Subcutaneous abdominal adipose tissue (tissue), 5 donors: Measurements from ENCODE around the gene HNRNPH1.

Source experiments
- H3K27ac ChIP-seq: one replicate; pipeline ENCODE4 v1.7.0; 2013; ENCODE audit warnings: low read depth, mild to moderate bottlenecking, inconsistent platforms, low read length, moderate library complexity
- H3K27me3 ChIP-seq, 5 donors: one replicate each; pipeline ENCODE4 v1.7.0; 2013; ENCODE audit warnings: low read length in 5 of 5, inconsistent platforms in 1 of 5; ENCODE audit not compliant: control insufficient read depth in 5 of 5, insufficient read depth in 4 of 5
- H3K36me3 ChIP-seq, 5 donors: one replicate each; pipeline ENCODE4 v1.7.0; 2013; ENCODE audit warnings: low read length in 5 of 5; ENCODE audit not compliant: control insufficient read depth in 5 of 5, insufficient read depth in 5 of 5
- H3K4me1 ChIP-seq, 5 donors: one replicate each; pipeline ENCODE4 v1.7.0; 2013; ENCODE audit warnings: low read length in 5 of 5, mild to moderate bottlenecking in 3 of 5, moderate library complexity in 1 of 5; ENCODE audit not compliant: control insufficient read depth in 5 of 5, insufficient read depth in 5 of 5
- H3K4me3 ChIP-seq, 5 donors: one replicate each; pipeline ENCODE4 v1.7.0; 2013; ENCODE audit warnings: low read length in 5 of 5, low read depth in 1 of 5
- H3K9ac ChIP-seq, 5 donors: one replicate each; pipeline ENCODE4 v1.7.0; 2013; ENCODE audit warnings: low read length in 5 of 5, mild to moderate bottlenecking in 4 of 5, moderate library complexity in 3 of 5
- H3K9me3 ChIP-seq, 5 donors: one replicate each; pipeline ENCODE4 v1.7.0; 2013; ENCODE audit warnings: low read length in 5 of 5; ENCODE audit not compliant: control insufficient read depth in 5 of 5
- donor health status: healthy.
- donor health status: healthy.
- donor health status: healthy.
- donor health status: healthy.
- donor health status: healthy.

The HNRNPH1 gene

GRCh38 chr5:179613460-179614071 is 9.9 kb downstream of the HNRNPH1 start:
- H3K27ac ChIP-seq: no peak overlapping the region
- H3K9me3 ChIP-seq: no peaks in the 10 kb centered on the region
- H3K36me3 ChIP-seq: peaks cover 50 to 97% (median 91%) of the 10 kb centered on the region in 5 donors
- H3K4me1 ChIP-seq: peaks cover 3 to 62% (median 49%) of the 10 kb centered on the region in 5 donors
- no peak overlapping the region for H3K9ac ChIP-seq
- H3K4me3 ChIP-seq: no peak overlapping the region
- no peaks in the 10 kb centered on the region for H3K27me3 ChIP-seq

DNA sequence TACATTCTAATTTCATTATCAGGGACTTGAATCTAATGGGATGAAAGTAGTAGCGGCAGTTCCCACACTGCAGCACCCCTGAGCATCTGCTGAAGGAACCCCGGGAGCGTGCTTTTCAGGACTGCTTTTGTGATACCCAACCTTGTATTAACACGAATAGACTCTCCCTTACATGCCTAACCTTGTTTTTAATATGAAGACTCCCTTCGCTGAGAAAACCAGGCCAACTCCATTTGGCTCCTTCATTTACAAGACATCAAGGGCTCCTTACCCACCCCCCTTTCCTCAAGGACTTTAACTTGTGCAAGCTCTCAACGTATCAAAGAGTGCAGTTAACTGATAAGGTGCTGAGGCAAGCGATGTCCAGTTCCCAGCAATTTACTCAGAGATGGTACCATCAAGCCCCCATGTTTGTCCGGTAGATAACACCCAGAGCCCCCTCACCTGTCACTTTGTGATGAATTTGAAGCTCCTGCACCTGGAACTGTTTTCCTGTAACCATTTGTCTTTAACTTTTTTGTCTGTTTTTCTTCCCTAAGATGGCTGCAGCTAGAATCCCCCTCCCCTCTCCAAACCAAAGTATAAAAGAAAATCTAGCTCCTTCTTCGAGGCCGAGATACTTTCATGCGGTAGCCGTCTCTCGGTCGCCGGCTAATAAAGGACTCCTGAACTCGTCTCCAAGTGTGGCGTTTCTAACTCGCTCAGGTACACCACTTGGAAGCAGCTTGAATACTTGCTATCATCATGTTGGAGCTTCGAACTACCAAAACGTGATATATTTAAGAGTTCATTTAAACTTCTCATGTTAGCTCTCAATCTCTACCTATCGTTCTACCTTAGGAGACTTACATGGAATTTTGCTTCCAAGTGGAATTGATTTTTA is 10.7 kb downstream of the HNRNPH1 start:
- no peaks in the 10 kb centered on the region for H3K9me3 ChIP-seq
- no peaks in the 10 kb centered on the region for H3K27me3 ChIP-seq
- peaks cover 3 to 58% (median 44%) of the 10 kb centered on the region in 5 donors for H3K4me1 ChIP-seq
- no peak overlapping the region for H3K27ac ChIP-seq
- no peak overlapping the region for H3K4me3 ChIP-seq
- H3K36me3 ChIP-seq: peaks cover 44 to 97% (median 89%) of the 10 kb centered on the region in 5 donors
- no peak overlapping the region for H3K9ac ChIP-seq

GRCh38 chr5:179610903-179611265 is 12.6 kb downstream of the HNRNPH1 start:
- Histone ChIP-seq H3K9me3 (no peaks in the 10 kb centered on the region), H3K27ac (no peak overlapping the region), H3K4me1 (peaks cover 3 to 57% (median 44%) of the 10 kb centered on the region in 5 donors), H3K27me3 (no peaks in the 10 kb centered on the region), H3K4me3 (peak overlapping the region in 2 of 5 donors; percentile 5 to 8), H3K9ac (no peak overlapping the region), H3K36me3 (peaks cover 27 to 97% (median 91%) of the 10 kb centered on the region in 5 donors)

DNA sequence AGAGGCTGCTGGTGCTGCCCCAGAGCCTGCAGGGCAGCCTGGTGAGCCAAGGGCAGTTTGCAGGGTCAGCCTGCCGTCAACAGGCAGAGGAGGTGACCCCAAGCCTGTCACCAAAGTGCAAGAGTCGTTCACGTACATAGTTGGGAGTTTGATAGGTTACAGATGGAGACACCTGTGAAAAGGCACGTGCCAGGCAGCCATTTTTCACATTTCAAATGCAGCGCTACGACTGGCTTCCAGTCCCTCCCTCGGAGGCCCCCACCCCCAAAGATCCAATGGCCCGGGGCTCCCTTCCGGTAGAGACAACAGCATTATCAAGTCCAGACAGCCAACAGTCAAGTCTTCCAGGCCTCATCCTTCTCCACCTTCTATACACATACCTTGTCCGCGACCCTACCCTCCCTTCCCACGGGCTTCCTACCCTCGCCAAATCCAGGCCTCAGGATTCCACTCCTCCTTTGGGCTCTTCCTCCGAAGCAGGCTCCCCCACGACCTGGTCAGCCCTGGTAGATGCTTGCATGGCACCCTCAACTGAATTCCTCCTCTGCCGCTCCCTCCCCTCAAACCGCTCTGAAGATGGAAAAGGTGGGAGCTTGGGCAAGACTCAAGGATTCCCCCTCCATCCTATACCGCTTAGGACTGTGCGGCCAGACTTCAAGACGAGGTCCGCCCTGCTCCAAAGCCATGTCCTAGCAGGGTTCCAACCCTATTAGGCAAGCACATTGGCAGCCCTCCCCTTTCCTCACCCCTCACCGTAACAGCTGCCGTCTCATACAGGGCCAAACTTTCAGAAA is 13.2 kb downstream of the HNRNPH1 start:
- peak overlapping the region in 2 of 5 donors; percentile 5 to 8 for H3K4me3 ChIP-seq
- H3K27ac ChIP-seq: no peak overlapping the region
- H3K36me3 ChIP-seq: peaks cover 21 to 97% (median 90%) of the 10 kb centered on the region in 5 donors
- H3K9ac ChIP-seq: no peak overlapping the region
- H3K4me1 ChIP-seq: peaks cover 3 to 58% (median 48%) of the 10 kb centered on the region in 5 donors
- no peaks in the 10 kb centered on the region for H3K27me3 ChIP-seq
- H3K9me3 ChIP-seq: no peaks in the 10 kb centered on the region

DNA sequence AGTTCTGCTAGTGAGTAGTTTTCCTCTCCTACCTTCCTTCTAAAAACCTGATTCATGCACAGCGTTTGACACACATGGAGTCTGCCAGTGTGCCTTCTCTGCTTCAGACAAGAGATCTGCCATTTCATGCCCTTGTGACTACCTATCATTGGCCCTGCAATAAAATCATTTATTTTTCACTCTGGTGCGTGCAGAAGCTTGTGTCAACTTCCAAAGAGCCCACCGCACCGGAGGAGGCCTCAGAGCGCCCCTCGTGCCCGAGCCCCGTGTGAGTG is 13.7 kb downstream of the HNRNPH1 start:
- H3K9ac ChIP-seq: no peak overlapping the region
- H3K36me3 ChIP-seq: peaks cover 16 to 95% (median 85%) of the 10 kb centered on the region in 5 donors
- no peak overlapping the region for H3K27ac ChIP-seq
- H3K4me3 ChIP-seq: no peak overlapping the region
- H3K27me3 ChIP-seq: no peaks in the 10 kb centered on the region
- H3K9me3 ChIP-seq: no peaks in the 10 kb centered on the region
- H3K4me1 ChIP-seq: peaks cover 3 to 58% (median 51%) of the 10 kb centered on the region in 5 donors

- no peak overlapping the region for H3K4me3 ChIP-seq
- no peaks in the 10 kb centered on the region for H3K9me3 ChIP-seq
- peaks cover 3 to 50% (median 44%) of the 10 kb centered on the region in 5 donors for H3K4me1 ChIP-seq
- H3K27me3 ChIP-seq: no peaks in the 10 kb centered on the region
- no peak overlapping the region for H3K27ac ChIP-seq
- H3K36me3 ChIP-seq: peaks cover 7 to 91% (median 73%) of the 10 kb centered on the region in 5 donors
- H3K9ac ChIP-seq: no peak overlapping the region
Observed at GRCh38 chr5:179608131-179608581, 15.3 kb downstream of the HNRNPH1 start.

- H3K4me3 ChIP-seq: no peak overlapping the region
- no peaks in the 10 kb centered on the region for H3K9me3 ChIP-seq
- H3K9ac ChIP-seq: no peak overlapping the region
- H3K27me3 ChIP-seq: no peaks in the 10 kb centered on the region
- H3K36me3 ChIP-seq: peaks cover 0 to 89% (median 71%) of the 10 kb centered on the region in 5 donors
- no peak overlapping the region for H3K27ac ChIP-seq
- H3K4me1 ChIP-seq: peaks cover 3 to 42% (median 38%) of the 10 kb centered on the region in 5 donors
Observed at GRCh38 chr5:179607160-179607931, 16.1 kb downstream of the HNRNPH1 start.

GRCh38 chr5:179606910-179607159 is 16.6 kb downstream of the HNRNPH1 start:
- Histone ChIP-seq H3K27ac (no peak overlapping the region), H3K4me3 (no peak overlapping the region), H3K9ac (no peak overlapping the region), H3K36me3 (peaks cover 0 to 91% (median 73%) of the 10 kb centered on the region in 5 donors), H3K27me3 (no peaks in the 10 kb centered on the region), H3K4me1 (peaks cover 3 to 39% (median 36%) of the 10 kb centered on the region in 5 donors), H3K9me3 (no peaks in the 10 kb centered on the region)

- Histone ChIP-seq H3K4me1 (peaks cover 3 to 34% (median 30%) of the 10 kb centered on the region in 5 donors), H3K27ac (no peak overlapping the region), H3K27me3 (no peaks in the 10 kb centered on the region), H3K9me3 (no peaks in the 10 kb centered on the region), H3K36me3 (peaks cover 0 to 88% (median 70%) of the 10 kb centered on the region in 5 donors), H3K9ac (no peak overlapping the region), H3K4me3 (no peak overlapping the region)
Observed at GRCh38 chr5:179606071-179606909, 17.2 kb downstream of the HNRNPH1 start.
